HepG2 (cell line): ENCODE measurements around the gene NHSL1. TPM values are rescaled to one million over a fixed set of nuclear protein-coding genes. Genes with fewer than 3 reads are reported as not detected.

Experiments
- HNF4A ChIP-seq: sonication (generic); formaldehyde crosslinking; IDR thresholded peaks from 2 replicates; pipeline ENCODE4 v1.4.0; 2020; ENCODE audit warnings: missing genetic modification reagents
- HOXA3 ChIP-seq: sonication (generic); formaldehyde crosslinking; IDR thresholded peaks from 2 replicates; pipeline ENCODE4 v1.5.0; 2020; ENCODE audit warnings: missing genetic modification reagents
- MBNL3 ChIP-seq: fragments of 250-450 bp; sonication (Bioruptor Pico); conservative IDR thresholded peaks from 2 replicates; pipeline ENCODE4 v1.8.0; 2022; ENCODE audit warnings: mild to moderate bottlenecking, inconsistent platforms
- NFE2 ChIP-seq: sonication (generic); formaldehyde crosslinking; IDR thresholded peaks from 2 replicates; pipeline ENCODE4 v1.4.0; 2020; ENCODE audit warnings: missing genetic modification reagents
- NPAS2 ChIP-seq: sonication (generic); formaldehyde crosslinking; IDR thresholded peaks from 2 replicates; pipeline ENCODE4 v1.8.0; 2022; ENCODE audit warnings: mild to moderate bottlenecking, missing genetic modification reagents, borderline replicate concordance
- PITX1 ChIP-seq: sonication (generic); formaldehyde crosslinking; IDR thresholded peaks from 2 replicates; pipeline ENCODE4 v1.5.1; 2020; ENCODE audit warnings: mild to moderate bottlenecking, missing genetic modification reagents
- SMARCE1 ChIP-seq: fragments of 450-650 bp; IDR thresholded peaks from 2 replicates; pipeline ENCODE4 v1.6.1; 2017; ENCODE audit warnings: borderline replicate concordance
- STAT5B ChIP-seq: sonication (generic); formaldehyde crosslinking; IDR thresholded peaks from 2 replicates; pipeline ENCODE4 v1.4.0; 2020; ENCODE audit warnings: missing genetic modification reagents
- UBTF ChIP-seq: sonication (generic); formaldehyde crosslinking; IDR thresholded peaks from 2 replicates; pipeline ENCODE4 v1.4.0; 2020; ENCODE audit warnings: mild to moderate bottlenecking, missing genetic modification reagents
- ZBTB20 ChIP-seq: sonication (generic); formaldehyde crosslinking; IDR thresholded peaks from 2 replicates; pipeline ENCODE4 v1.8.1; 2023; ENCODE audit warnings: missing genetic modification reagents, low read depth, mild to moderate bottlenecking, borderline replicate concordance
- ZBTB46 ChIP-seq: sonication (generic); formaldehyde crosslinking; IDR thresholded peaks from 2 replicates; pipeline ENCODE4 v1.4.0; 2020; ENCODE audit warnings: mild to moderate bottlenecking, missing genetic modification reagents, borderline replicate concordance
- ZFP1 ChIP-seq: IDR thresholded peaks from 2 replicates; pipeline ENCODE4 v1.6.1; 2016
- ZNF225 ChIP-seq: sonication (generic); formaldehyde crosslinking; IDR thresholded peaks from 2 replicates; pipeline ENCODE4 v1.4.0; 2020; ENCODE audit warnings: mild to moderate bottlenecking, missing genetic modification reagents
- ZNF33A ChIP-seq: sonication (generic); formaldehyde crosslinking; IDR thresholded peaks from 2 replicates; pipeline ENCODE4 v1.5.1; 2020; ENCODE audit warnings: missing genetic modification reagents, mild to moderate bottlenecking, moderate library complexity, borderline replicate concordance
- ZNF772 ChIP-seq: sonication (generic); formaldehyde crosslinking; IDR thresholded peaks from 2 replicates; pipeline ENCODE4 v1.5.0; 2020; ENCODE audit warnings: mild to moderate bottlenecking, missing genetic modification reagents
- ZNF83 ChIP-seq: sonication (generic); formaldehyde crosslinking; IDR thresholded peaks from 2 replicates; pipeline ENCODE4 v1.4.0; 2020; ENCODE audit warnings: missing genetic modification reagents, mild to moderate bottlenecking, borderline replicate concordance
- ZSCAN29 ChIP-seq: sonication (generic); formaldehyde crosslinking; conservative IDR thresholded peaks from 2 replicates; pipeline ENCODE4 v1.4.0; 2020; ENCODE audit warnings: mild to moderate bottlenecking, missing genetic modification reagents
- ZSCAN9 ChIP-seq: IDR thresholded peaks from 2 replicates; pipeline ENCODE4 v1.6.1; 2016; ENCODE audit warnings: borderline replicate concordance
- polyA plus RNA-seq, 8 experiments: library from polyadenylated mRNA; depleted of rRNA in 3 of 8; stranded (reverse) in 7 of 8; unstranded in 1 of 8; fragments of >200 nt; fragmentation: Illumina TruSeq in 4 of 8; extraction: Trizol in 4 of 8; gene quantifications; 2 replicates each; pipeline versions ENCODE4 v1.2.1 to v1.2.3, GENCODE V29; 2011 to 2016; ENCODE audit warnings: low read depth in 4 of 8, missing spikeins in 1 of 8, mixed read lengths in 1 of 8; ENCODE audit not compliant: insufficient read depth in 1 of 8
- total RNA-seq, 5 experiments: library from RNA; depleted of rRNA; stranded (reverse); fragments of >200 nt; fragmentation: Illumina TruSeq; extraction: Trizol; gene quantifications; 2 replicates each; pipeline ENCODE4 v1.2.3, GENCODE V29; 2016; ENCODE audit warnings: low read depth in 1 of 5
- TF ChIP-seq, protein P1 (sequence below): sonication (generic); formaldehyde crosslinking; IDR thresholded peaks from 2 replicates; pipeline ENCODE4 v1.5.1; 2020; ENCODE audit warnings: mild to moderate bottlenecking, missing genetic modification reagents, moderate library complexity
- TF ChIP-seq, protein P2 (sequence below): sonication (generic); formaldehyde crosslinking; conservative IDR thresholded peaks from 2 replicates; pipeline ENCODE4 v1.8.1; 2023; ENCODE audit warnings: missing genetic modification reagents

NHSL1 gene
- total and polyA plus RNA-seq, 2 of the 13 experiments (the other 11 are each of a cell fraction or from before 2014, with no cell fraction given) = 24.9 to 53.6 TPM

DNA sequence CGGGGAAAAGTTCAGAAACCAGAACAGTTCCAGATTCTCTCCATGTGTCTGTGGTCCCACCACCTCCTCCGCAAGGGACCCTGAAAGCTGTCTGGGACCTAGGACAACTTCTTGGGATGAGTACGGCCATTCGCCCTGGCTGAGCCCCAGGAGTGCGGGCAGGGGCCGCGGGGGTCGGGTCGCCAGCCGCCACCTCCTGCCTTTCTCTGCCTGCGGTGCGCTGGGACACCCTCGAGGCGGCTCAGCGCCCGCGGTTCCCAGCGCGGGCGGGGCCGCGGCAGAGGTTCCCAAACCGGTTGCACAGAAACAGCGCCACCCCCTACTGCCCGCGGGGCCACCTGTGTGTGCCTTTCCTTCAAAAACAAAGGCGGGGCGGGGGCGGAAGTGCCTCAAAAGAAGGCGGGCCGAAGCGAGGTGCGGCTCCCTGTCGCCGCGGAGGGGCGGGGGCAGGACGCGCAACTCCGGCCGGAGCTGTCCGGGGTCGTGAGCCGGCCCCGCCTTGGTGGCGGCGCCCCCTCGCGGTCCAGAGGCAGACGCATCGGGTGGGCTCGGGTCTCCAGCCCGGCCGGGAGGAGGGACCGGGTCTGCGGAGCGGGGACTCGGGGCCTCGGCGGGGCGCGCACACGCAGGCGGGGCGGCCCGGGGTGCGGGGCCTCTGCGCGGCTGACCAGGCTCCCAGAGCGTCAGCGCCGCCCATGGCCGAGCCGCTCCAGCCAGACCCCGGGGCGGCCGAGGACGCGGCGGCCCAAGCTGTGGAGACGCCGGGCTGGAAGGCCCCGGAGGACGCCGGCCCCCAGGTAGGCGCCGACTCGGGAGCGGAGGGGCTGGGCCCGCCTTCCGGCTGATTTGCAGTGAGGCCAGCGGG is 95.3 kb downstream of the NHSL1 start, which contains the start of gene HEBP2 (continued):
- TF ChIP-seq ZBTB46 (CRISPR knock-in tag) (no peak), ZFP1 (CRISPR knock-in tag) (no peak), ZSCAN29 (CRISPR knock-in tag) (peak; percentile 97), NPAS2 (CRISPR knock-in tag) (no peak), HNF4A (CRISPR knock-in tag) (peak; percentile 25; the same call in 1 of the 2 replicates), ZNF33A (CRISPR knock-in tag) (0 out of 2 replicates have a peak, but pooled peaks have one; percentile 13), MBNL3 (CRISPR knock-in tag) (no peak), HOXA3 (peak; percentile 91; the same call in 1 of the 2 replicates), UBTF (CRISPR knock-in tag) (peak; percentile 94), NFE2 (CRISPR knock-in tag) (no peak), ZNF225 (CRISPR knock-in tag) (no peak), PITX1 (CRISPR knock-in tag) (peak; percentile 49; the same call in 1 of the 2 replicates), SMARCE1 (no peak), ZBTB20 (CRISPR knock-in tag) (peak; percentile 65; the same call in 1 of the 2 replicates), ZNF772 (CRISPR knock-in tag) (peak; percentile 72; the same call in 1 of the 2 replicates), ZNF83 (CRISPR knock-in tag) (peak; percentile 44; the same call in 1 of the 2 replicates), ZSCAN9 (CRISPR knock-in tag) (peak; percentile 86; the same call in 1 of the 2 replicates), STAT5B (no peak)
- TF ChIP-seq, protein P1, sequence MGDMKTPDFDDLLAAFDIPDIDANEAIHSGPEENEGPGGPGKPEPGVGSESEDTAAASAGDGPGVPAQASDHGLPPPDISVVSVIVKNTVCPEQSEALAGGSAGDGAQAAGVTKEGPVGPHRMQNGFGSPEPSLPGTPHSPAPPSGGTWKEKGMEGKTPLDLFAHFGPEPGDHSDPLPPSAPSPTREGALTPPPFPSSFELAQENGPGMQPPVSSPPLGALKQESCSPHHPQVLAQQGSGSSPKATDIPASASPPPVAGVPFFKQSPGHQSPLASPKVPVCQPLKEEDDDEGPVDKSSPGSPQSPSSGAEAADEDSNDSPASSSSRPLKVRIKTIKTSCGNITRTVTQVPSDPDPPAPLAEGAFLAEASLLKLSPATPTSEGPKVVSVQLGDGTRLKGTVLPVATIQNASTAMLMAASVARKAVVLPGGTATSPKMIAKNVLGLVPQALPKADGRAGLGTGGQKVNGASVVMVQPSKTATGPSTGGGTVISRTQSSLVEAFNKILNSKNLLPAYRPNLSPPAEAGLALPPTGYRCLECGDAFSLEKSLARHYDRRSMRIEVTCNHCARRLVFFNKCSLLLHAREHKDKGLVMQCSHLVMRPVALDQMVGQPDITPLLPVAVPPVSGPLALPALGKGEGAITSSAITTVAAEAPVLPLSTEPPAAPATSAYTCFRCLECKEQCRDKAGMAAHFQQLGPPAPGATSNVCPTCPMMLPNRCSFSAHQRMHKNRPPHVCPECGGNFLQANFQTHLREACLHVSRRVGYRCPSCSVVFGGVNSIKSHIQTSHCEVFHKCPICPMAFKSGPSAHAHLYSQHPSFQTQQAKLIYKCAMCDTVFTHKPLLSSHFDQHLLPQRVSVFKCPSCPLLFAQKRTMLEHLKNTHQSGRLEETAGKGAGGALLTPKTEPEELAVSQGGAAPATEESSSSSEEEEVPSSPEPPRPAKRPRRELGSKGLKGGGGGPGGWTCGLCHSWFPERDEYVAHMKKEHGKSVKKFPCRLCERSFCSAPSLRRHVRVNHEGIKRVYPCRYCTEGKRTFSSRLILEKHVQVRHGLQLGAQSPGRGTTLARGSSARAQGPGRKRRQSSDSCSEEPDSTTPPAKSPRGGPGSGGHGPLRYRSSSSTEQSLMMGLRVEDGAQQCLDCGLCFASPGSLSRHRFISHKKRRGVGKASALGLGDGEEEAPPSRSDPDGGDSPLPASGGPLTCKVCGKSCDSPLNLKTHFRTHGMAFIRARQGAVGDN = peak; percentile 89
- TF ChIP-seq, protein P2, sequence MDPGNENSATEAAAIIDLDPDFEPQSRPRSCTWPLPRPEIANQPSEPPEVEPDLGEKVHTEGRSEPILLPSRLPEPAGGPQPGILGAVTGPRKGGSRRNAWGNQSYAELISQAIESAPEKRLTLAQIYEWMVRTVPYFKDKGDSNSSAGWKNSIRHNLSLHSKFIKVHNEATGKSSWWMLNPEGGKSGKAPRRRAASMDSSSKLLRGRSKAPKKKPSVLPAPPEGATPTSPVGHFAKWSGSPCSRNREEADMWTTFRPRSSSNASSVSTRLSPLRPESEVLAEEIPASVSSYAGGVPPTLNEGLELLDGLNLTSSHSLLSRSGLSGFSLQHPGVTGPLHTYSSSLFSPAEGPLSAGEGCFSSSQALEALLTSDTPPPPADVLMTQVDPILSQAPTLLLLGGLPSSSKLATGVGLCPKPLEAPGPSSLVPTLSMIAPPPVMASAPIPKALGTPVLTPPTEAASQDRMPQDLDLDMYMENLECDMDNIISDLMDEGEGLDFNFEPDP (CRISPR knock-in tag) = no peak
